ENCODE data around the gene RHPN2. TPM values are rescaled to one million over a fixed set of nuclear protein-coding genes. Genes with fewer than 3 reads are reported as not detected.
"Not testable (repeated sequence)": the region's sequence is repeated elsewhere in the genome, so short reads cannot be mapped to it uniquely, and the experiment has no call there.

RHPN2 gene
- total RNA-seq, 1 experiment from 2014 or later, result 21.3 TPM

DNA sequence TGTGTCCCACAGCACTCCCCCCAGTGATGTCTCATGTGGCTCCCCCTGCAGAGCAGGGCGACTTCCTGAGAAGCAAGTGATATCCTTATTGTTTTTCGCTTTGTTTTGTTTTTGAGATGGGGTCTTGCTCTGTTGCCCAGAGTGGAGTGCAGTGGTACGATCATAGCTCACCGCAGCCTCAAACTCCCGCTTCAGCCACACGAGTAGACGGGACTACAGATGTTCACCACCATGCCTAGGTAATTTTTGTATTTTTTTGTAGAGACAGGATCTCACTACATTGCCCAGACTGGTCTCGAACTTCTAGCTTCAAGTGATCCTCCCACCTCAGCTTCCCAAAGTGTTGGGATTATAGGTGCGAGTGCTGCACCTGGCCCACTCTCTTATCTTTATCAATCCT, 97.9 kb downstream of the RHPN2 start:
- intact Hi-C loops (cut with micrococcal nuclease; ENCODE audit: unreplicated experiment), result no loop called here
- peaks cover 4% of the 10 kb centered on the region for H3K36me3 ChIP-seq (ENCODE audit: low read depth)

DNA sequence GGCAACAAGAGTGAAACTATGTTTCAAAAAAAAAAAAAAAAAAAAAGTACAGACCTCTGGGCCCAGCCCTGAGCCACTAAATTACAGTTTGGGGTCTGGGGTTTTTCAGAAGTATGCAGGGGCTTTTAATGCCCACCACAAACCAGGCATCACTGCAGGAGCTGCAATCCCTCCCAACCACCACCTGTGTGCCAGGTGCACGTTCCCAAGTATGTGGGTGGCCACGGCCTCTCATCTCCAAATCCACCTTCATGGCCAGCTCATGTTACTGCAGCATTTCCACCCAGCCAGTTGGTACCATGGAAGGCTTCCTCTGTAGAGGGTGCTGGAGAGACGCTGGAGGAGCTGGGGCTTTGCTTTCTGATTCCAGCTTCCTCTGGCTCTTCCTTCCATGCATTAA, 119.4 kb downstream of the RHPN2 start:
- no peaks in the 10 kb centered on the region for H3K9me2 ChIP-seq (ENCODE audit: insufficient read depth)
- POLR2A ChIA-PET (ENCODE audit: unreplicated experiment), result no interaction called here
- no peaks in the 10 kb centered on the region for H3K9me3 ChIP-seq (ENCODE audit: insufficient read depth, low read depth)
- H3K4me3 ChIP-seq, result no peak overlapping the region
- H3K27ac ChIP-seq, result no peak overlapping the region
- no peaks in the 10 kb centered on the region for H3K27me3 ChIP-seq (ENCODE audit: insufficient read depth, low read depth)
- H3K4me2 ChIP-seq, result no peak overlapping the region
- TF ChIP-seq EZH2 (IDR thresholded peaks at IDR 0.05; ENCODE audit: low read depth) (no peak), CTCF (conservative IDR thresholded peaks at IDR 0.05) (no peak)
- H3K36me3 ChIP-seq (ENCODE audit: low read depth), result 0 out of 2 replicates have a peak, but pooled peaks cover 6% of the 10 kb centered on the region
- CTCF ChIA-PET, result no interaction called here
- no peaks in the 10 kb centered on the region for H3K4me1 ChIP-seq (replicated peaks; ENCODE audit: insufficient read depth)
- intact Hi-C loops (cut with micrococcal nuclease; ENCODE audit: unreplicated experiment), result no loop called here
- no peaks in the 10 kb centered on the region for H3K79me2 ChIP-seq (ENCODE audit: low read depth)
- DNase-seq, result no peak
- H2AFZ ChIP-seq, result no peak overlapping the region
- no peaks in the 10 kb centered on the region for H3F3A ChIP-seq (ENCODE audit: insufficient read depth, low read depth)
- no TSS peak for BruUV-seq (replicated peaks)
- no peaks in the 10 kb centered on the region for H4K20me1 ChIP-seq (ENCODE audit: insufficient read depth)

More for the DNA sequence above, 97.9 kb downstream of the RHPN2 start:
- peaks cover 23% of the 10 kb centered on the region for H3K79me2 ChIP-seq (ENCODE audit: low read depth)
- no peaks in the 10 kb centered on the region for H3K9me2 ChIP-seq (ENCODE audit: insufficient read depth)
- H3K4me1 ChIP-seq (replicated peaks; ENCODE audit: insufficient read depth), result no peaks in the 10 kb centered on the region; the same call in 1 of the 2 replicates
- H3K27ac ChIP-seq, result no peak overlapping the region
- H3K4me3 ChIP-seq, result no peak overlapping the region
- no TSS peak for BruUV-seq (replicated peaks)
- TF ChIP-seq CTCF (conservative IDR thresholded peaks at IDR 0.05) (no peak), EZH2 (IDR thresholded peaks at IDR 0.05; ENCODE audit: low read depth) (no peak)
- no peaks in the 10 kb centered on the region for H3K9me3 ChIP-seq (ENCODE audit: insufficient read depth, low read depth)
- no peaks in the 10 kb centered on the region for H3K27me3 ChIP-seq (ENCODE audit: insufficient read depth, low read depth)
- ChIA-PET CTCF (no interaction called here), POLR2A (ENCODE audit: unreplicated experiment) (interaction anchor here (0.6 kb wide), 2 partner anchors 23 to 1258 kb away, joined by 4 to 7 read pairs; no protein-coding TSS in a partner anchor)
- H2AFZ ChIP-seq, result no peak overlapping the region
- no peaks in the 10 kb centered on the region for H3F3A ChIP-seq (ENCODE audit: insufficient read depth, low read depth)
- H4K20me1 ChIP-seq (ENCODE audit: insufficient read depth), result no peaks in the 10 kb centered on the region
- H3K4me2 ChIP-seq, result no peak overlapping the region
- DNase-seq, result no peak

- H3F3A ChIP-seq (ENCODE audit: insufficient read depth, low read depth); H3K27me3 ChIP-seq (ENCODE audit: insufficient read depth, low read depth); intact Hi-C loops (cut with micrococcal nuclease; ENCODE audit: unreplicated experiment); DNase-seq; H3K9me3 ChIP-seq (ENCODE audit: insufficient read depth, low read depth); BruUV-seq (replicated peaks); H3K27ac ChIP-seq; H4K20me1 ChIP-seq (ENCODE audit: insufficient read depth); H3K4me3 ChIP-seq; H3K36me3 ChIP-seq (ENCODE audit: low read depth); H3K9me2 ChIP-seq (ENCODE audit: insufficient read depth); POLR2A ChIA-PET (ENCODE audit: unreplicated experiment); H3K79me2 ChIP-seq (ENCODE audit: low read depth); CTCF ChIA-PET; H3K4me1 ChIP-seq (replicated peaks; ENCODE audit: insufficient read depth); H3K4me2 ChIP-seq; H2AFZ ChIP-seq: not testable (repeated sequence)
Measured at GRCh38 chr19:32941273-32941672, 123.4 kb downstream of the RHPN2 start.

DNA sequence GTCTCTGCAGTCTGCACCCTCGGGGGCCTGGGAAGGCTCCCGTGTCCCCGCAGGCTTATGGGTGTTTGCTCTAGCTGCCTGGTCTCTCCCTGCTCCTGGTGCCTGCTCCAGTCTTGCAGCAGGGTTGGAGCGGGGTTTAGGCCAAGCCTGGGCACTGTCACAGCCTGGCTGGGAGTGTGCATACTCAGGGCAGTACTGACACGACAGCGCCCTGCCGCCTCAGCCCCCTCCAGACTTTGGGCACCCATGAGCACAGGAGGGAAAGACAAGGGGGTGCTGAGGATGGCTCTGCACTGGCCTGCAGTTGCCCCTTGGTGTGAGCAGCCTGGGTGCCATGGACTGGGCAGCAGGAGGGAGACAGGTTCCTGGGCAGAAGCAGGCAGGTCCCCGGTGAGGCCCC, 128.6 kb downstream of the RHPN2 start:
- TF ChIP-seq CTCF (conservative IDR thresholded peaks at IDR 0.05) (no peak), EZH2 (IDR thresholded peaks at IDR 0.05; ENCODE audit: low read depth) (no peak)
- Histone ChIP-seq H3K27ac (no peak overlapping the region), H3F3A (ENCODE audit: insufficient read depth, low read depth) (no peaks in the 10 kb centered on the region), H3K4me2 (no peak overlapping the region), H3K79me2 (ENCODE audit: low read depth) (no peaks in the 10 kb centered on the region), H3K4me1 (replicated peaks; ENCODE audit: insufficient read depth) (no peaks in the 10 kb centered on the region), H3K27me3 (ENCODE audit: insufficient read depth, low read depth) (no peaks in the 10 kb centered on the region), H2AFZ (no peak overlapping the region), H3K36me3 (ENCODE audit: low read depth) (no peaks in the 10 kb centered on the region), H4K20me1 (ENCODE audit: insufficient read depth) (no peaks in the 10 kb centered on the region), H3K9me3 (ENCODE audit: insufficient read depth, low read depth) (no peaks in the 10 kb centered on the region), H3K4me3 (no peak overlapping the region), H3K9me2 (ENCODE audit: insufficient read depth) (no peaks in the 10 kb centered on the region)
- no peak for DNase-seq
- ChIA-PET POLR2A (ENCODE audit: unreplicated experiment) (no interaction called here), CTCF (no interaction called here)
- no TSS peak for BruUV-seq (replicated peaks)
- intact Hi-C loops (cut with micrococcal nuclease; ENCODE audit: unreplicated experiment), result no loop called here
